GM19328 (cell line): Measurements from ENCODE around the gene RAB30.

ENCODE experiments used
- ATAC-seq: cut with Tn5 transposase; IDR thresholded peaks from one replicate; pipeline ENCODE4 v1.9.1; 2021; ENCODE audit warnings: mild to moderate bottlenecking, moderate library complexity; ENCODE audit not compliant: unreplicated experiment

RAB30 gene

GRCh38 chr11:83070731-83071566, 748 bp downstream of the RAB30 start:
- ATAC-seq = no peak

GRCh38 chr11:83070044-83070701, 1.5 kb downstream of the RAB30 start:
- no peak for ATAC-seq

DNA sequence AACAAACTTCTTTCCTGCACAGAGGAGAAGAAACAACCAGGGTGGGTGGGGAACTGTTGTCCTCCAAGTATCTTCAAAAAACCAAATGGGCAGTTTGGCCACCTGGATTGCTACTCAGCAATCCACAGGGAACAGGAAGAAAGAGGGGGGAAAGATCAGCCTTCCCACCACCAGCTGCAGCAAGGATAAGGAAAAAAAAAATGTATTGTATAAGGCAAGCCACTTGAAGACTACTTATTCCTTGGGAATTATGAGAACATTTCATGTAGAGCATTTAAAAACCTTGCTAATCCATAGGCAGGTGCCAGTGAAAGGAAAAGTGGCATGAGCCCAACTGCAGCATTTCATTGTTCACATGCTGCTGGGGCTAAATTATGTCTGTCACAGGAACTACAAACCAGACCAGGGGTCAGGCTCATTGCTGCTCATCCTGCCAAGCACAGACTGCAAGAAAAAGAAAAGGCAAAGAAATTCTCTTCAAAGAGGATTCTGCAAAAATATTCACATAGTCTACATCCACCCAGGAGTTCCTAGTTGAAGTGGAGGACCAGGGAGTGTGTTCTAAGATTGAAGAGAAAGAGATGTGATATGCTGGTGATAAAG, 2.2 kb downstream of the RAB30 start:
- no peak for ATAC-seq

GRCh38 chr11:83068568-83068967, 3.1 kb downstream of the RAB30 start:
- no peak for ATAC-seq

DNA sequence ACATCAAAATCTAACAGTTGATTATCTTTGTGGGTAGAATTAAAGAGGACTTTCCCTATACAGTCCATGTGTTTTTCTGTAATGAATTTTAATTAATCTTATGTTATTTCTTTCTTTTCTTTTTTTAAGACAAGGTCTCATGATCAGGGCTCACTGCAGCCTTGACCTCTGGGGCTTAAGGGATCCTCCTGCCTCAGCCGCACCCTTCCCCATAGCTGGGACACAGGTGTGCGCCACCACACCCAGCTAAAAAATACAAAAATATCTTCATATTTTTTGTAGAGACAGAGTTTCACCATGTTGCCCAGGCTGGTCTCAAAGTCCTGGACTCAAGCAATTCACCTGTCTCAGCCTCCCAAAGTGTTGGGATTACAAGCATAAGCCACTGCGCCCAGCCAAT, 7.7 kb downstream of the RAB30 start:
- no peak for ATAC-seq

GRCh38 chr11:83063073-83063754, 8.5 kb downstream of the RAB30 start:
- ATAC-seq = peak; percentile 54

DNA sequence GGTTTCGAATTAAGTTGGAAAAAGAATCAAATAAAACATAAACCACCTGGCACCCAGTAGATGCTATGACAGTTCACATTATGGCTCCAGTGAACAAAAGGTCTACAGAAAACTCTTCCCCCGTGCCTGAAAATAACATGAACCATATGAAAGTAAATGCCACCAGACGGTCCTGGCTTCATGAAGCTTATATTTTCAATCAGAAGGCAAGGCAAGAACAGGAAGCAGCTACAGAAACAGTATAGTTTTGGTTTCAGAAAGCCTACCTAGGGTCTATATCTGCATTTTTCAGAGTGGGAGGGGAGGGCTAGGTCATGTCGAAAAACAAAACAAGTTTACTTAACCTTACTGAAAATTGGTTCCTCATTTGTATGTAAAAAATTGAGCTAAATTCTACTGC, 9.8 kb downstream of the RAB30 start:
- ATAC-seq = peak; percentile 65

- ATAC-seq = no peak
Measured at GRCh38 chr11:83060965-83061364, 10.7 kb downstream of the RAB30 start.

DNA sequence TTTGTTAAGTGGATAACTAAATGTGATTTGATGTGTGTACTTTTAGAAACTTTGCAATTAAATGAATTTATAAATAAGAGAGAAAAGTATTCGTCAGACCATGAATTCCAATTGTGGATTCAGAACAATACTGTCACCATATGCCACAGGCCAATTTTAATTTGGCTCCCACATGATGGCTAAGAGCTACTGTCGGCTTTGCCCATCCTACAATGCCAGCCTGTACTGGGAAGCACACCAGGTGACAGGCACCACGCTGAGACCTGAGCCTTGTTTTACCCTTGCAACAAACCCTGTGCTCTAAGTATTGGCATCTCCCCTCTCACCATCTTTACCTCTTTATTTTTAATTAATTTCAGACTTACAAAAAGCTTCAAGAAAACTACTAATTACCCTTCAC, 14.0 kb downstream of the RAB30 start:
- no peak for ATAC-seq

DNA sequence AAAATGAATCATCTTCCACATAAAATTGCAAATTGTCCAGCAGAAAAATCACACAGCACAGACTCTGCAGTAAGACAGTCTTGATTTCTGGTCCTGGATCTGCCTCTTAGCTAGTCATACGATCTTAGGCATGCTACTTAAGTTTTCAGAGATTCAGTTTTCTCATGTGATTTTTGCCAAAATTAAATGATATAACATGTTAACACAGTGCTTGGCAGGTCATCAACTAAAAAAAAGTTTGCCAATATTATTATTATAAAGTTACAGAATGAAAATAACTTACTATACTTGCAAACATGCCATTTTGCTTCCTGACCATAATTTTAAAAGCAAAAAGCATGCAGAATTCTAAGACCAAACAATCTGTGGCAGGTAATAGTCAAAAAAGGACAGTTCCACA, 15.1 kb downstream of the RAB30 start:
- ATAC-seq = no peak

GRCh38 chr11:83056204-83056603, 15.5 kb downstream of the RAB30 start:
- ATAC-seq = no peak

- no peak for ATAC-seq
Measured at GRCh38 chr11:83054904-83055380, 16.8 kb downstream of the RAB30 start.

GRCh38 chr11:83054001-83054400, 17.7 kb downstream of the RAB30 start:
- no peak for ATAC-seq

GRCh38 chr11:83051760-83052671, 19.7 kb downstream of the RAB30 start:
- no peak for ATAC-seq

DNA sequence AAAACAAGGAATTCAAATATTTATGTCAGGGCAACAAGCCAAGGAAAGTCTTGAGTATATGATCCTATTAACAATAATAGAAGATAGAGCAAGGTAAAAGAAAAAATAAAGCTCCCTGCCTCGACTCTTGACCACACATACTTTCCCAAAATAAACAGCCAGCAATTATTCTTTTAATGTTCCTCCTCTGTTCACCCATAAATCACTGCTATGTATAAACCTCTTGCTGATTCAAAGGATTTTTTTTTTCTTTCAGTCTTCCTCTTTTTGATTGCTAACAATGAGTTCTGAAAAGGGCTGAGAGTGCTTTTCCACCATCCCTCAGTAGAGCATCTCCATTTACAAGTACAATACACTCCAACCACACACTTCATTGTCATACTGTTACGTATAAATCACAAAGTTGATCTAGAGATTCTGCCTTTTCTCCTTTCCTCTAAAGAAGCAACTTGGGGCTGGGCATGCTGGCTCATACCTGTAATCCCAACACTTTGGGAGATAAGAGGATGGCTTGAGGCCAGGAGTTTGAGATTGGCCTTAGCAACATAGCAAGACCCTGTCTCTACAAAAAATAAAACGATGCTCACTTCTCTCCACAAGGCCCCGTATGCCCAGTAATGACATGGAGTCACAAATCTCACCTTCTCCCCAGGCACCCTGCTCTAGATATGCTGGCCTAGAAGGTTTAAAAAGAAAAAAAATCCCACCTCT, 24.0 kb downstream of the RAB30 start:
- ATAC-seq = no peak

DNA sequence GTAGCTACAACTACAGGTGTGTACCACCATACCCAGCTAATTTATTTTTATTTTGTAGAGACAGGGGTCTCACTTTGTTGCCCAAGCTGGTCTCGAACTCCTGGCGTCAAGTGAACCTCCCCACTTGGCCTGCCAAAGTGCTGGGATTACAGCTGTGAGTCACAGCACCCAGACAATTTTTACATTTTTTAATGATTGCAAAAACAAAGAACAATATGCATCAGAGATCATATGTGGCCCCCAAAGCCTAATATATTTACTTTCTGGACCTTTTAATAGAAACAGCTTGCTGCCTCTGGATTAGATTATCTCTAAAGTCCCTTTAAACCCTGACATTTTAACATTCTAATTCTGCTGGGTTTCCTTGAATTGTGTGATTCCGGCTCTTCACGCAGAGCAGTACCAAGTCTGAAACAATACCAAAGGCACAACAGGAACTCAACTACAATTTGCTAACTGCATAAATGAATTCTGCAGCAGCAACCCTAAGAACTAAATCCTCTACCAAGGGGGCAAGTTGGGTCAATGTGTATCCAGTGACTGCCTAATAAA, 25.0 kb downstream of the RAB30 start:
- ATAC-seq = no peak

DNA sequence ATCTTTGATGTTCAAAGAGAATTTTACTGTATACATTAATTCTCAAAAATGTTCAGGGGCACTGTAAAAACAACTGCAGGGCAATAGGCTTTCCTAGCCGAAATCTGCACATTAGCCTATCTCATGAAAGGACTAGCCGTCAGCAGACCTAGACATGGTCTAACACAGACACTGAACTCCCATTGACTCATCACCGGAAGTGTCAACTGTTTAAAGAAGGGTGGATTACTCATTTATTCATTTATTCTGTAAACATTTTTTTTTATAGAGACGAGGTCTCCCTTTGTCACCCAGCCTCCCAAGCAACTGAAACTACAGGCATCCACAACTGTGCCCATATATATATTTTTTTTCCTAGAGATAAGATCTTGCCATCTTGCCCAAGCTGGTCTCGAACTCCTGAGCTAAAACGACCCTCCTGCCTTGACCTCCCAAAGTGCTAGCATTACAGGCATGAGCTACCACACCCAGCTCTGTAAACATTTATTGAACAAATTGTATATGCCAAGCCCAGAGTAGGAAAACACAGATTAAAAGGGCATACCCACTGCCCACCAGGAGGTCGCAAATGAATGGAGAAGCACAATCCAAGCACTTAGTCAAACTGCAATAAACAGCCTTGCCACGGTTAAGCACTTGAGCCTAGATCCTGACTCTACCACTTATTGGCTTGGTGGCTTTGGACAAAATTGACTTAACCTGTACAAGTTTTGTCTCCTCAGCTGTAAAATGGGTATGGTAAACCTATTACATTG, 26.6 kb downstream of the RAB30 start:
- ATAC-seq = peak; percentile 50

DNA sequence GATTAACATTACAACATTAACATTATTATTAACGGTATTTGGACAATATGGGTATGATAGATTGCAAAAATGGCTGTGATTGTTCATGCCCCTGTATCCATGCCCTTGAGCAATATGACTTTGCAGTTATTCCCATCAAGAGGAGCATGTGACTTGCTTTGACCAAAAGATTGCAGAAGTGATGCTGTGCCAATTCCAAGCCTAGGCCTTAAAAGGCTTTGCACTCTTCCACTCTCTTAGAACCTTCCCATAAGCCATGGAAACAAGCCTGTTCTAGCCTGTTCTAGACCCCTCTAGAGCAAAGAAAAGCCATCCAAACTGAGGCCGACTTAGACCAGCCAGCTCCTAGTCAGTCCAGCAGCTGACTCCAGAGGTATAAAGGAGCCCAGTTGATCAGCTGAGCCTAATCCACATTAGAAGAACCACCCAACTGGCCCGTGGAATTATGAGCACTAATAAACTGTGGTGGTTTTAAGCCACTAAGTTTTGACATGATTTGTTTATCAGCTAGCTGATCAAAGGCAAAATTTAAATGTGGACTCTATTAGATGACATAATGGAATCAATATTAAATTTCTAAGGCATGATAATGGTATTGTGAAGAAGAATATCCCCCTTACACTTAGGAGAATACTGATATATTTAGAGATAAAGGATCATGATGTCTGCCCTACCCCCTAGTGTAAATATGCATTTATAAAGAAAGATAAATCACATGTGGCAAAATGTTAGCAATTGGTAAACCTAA, 28.6 kb downstream of the RAB30 start:
- no peak for ATAC-seq
